GM12801 (cell line): ENCODE results near the gene CRKL.

ENCODE experiments used
- CTCF ChIP-seq: IDR thresholded peaks from one replicate; pipeline ENCODE4 v1.5.1; 2011; ENCODE audit warnings: control low read depth; ENCODE audit not compliant: insufficient read length; ENCODE audit errors: extremely low read depth

CRKL gene

GRCh38 chr22:20998411-20999336 lies 81.5 kb downstream of the CRKL start:
- no peak for TF ChIP-seq CTCF

- no peak for TF ChIP-seq CTCF
Observed at GRCh38 chr22:20999350-21000206, 82.4 kb downstream of the CRKL start.

GRCh38 chr22:21000207-21000986 lies 83.2 kb downstream of the CRKL start:
- no peak for TF ChIP-seq CTCF

- no peak for TF ChIP-seq CTCF
Observed at GRCh38 chr22:21000987-21001600, 83.9 kb downstream of the CRKL start.

GRCh38 chr22:21001601-21002325 lies 84.6 kb downstream of the CRKL start, which contains the start of gene THAP7:
TSS of gene THAP7 (minus strand) at chr22:21002118. CDS start at chr22:21001911, 207 bp downstream.
- TF ChIP-seq CTCF, result no peak
